GM11168 (cell line): ENCODE data around the gene PHKG2.
"Not testable (repeated sequence)": the region's sequence is repeated elsewhere in the genome, so short reads cannot be mapped to it uniquely, and the experiment has no call there.

ENCODE experiments used
- in situ Hi-C: fragments of 300-500 bp; cut with MboI; formaldehyde crosslinking; loops from one replicate; pipeline ENCODE4 v1.12.0; 2022; ENCODE audit warnings: low sequenced_read_pairs; ENCODE audit not compliant: unreplicated experiment

Gene PHKG2, protein sequence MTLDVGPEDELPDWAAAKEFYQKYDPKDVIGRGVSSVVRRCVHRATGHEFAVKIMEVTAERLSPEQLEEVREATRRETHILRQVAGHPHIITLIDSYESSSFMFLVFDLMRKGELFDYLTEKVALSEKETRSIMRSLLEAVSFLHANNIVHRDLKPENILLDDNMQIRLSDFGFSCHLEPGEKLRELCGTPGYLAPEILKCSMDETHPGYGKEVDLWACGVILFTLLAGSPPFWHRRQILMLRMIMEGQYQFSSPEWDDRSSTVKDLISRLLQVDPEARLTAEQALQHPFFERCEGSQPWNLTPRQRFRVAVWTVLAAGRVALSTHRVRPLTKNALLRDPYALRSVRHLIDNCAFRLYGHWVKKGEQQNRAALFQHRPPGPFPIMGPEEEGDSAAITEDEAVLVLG

GRCh38 chr16:30747799-30748633, at the start of gene PHKG2:
Gene PHKG2, plus strand, starts transcription at chr16:30748425. Its CDS starts 396 bp downstream, at chr16:30748821.
- in situ Hi-C loops, result no loop called here

DNA sequence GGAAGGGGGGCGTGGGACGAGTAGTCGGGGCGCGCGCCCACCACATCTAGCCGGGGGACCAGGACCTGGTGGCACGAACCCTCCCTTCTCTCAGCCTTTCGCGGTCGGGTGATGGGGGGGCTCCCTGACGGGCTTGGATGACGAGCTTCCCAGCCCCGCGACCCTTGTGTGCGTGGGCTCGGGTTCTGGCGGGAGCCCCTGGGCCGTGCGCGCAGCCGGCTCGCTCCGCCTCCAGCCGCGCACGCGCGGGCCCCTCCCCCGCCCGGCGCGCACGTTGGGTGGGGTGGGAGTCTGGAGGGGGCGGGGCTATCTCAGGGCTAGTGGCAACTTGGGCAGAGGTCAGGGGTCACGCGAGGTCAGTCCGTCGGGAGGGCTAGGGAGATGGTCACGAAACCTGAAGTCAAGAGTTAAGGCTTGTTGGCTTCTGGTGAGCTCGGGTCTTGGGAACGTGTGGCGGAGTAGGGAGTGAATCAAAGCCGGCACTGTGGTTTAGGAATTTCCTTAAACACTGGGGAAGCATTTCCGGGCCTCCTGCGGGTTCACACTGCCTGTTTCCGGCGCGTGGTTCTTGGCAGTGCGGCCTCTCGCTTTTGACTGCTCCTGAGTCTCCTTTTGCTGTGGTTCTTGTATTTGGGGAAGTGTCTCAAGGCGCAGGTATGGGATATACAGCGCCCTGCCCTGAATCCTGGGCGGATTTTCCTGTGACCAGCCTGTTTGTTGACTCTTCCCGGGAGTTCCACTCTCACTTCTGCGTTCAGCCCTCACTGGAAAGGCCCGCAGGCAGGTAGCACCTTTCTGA, 49.2 kb upstream of the PHKG2 start, which contains the start of gene SRCAP:
TSS of gene SRCAP (plus strand) at position 356 of the 799 bp plus-strand sequence. CDS start 1,654 bp downstream, outside the sequence.
- in situ Hi-C loops, result no loop called here

- in situ Hi-C loops, result no loop called here
Measured at GRCh38 chr16:30699615-30700099, 48.6 kb upstream of the PHKG2 start.

DNA sequence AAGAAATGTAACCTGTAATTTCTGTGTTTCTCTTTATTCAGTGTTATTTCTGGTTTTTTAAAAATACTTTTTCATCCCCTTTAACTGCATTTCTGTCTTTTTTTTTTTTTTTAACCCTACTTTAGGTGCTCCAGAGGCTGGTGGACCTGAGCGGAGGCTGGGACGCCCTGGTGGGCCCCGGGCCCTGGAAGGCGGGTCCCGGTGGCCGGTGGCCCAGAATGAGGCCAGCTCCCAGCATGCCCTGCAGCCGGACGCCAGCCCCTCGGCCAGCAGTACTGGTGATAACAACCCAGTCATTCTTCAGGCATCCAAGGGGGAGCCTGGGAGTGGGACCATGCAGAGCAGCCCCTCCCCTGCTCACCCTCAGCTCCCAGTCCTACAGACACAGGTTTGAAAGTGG, 47.7 kb upstream of the PHKG2 start:
- in situ Hi-C loops, result no loop called here

- in situ Hi-C loops, result no loop called here
Measured at GRCh38 chr16:30700971-30701370, 47.3 kb upstream of the PHKG2 start.

DNA sequence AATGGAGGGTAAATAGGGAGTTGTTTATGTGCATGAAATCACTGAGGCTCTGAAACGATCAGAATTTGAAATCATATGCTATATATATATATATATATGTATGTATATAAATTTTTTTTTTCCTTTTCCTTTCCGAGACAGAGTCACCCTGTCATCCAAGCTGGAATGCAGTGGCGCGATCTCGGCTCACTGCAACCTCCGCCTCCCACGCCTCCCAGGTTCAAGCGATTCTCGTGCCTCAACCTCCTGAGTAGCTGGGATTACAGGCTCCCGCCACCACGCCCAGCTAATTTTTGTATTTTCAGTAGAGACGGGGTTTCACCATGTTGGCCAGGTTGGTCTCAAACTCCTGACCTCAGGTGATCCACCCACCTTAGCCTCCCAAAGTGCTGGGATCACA, 45.2 kb upstream of the PHKG2 start:
- in situ Hi-C loops, result not testable (repeated sequence)

- in situ Hi-C loops, result no loop called here
Measured at GRCh38 chr16:30703971-30704370, 44.3 kb upstream of the PHKG2 start.

GRCh38 chr16:30706046-30706445, 42.2 kb upstream of the PHKG2 start:
- in situ Hi-C loops, result no loop called here

DNA sequence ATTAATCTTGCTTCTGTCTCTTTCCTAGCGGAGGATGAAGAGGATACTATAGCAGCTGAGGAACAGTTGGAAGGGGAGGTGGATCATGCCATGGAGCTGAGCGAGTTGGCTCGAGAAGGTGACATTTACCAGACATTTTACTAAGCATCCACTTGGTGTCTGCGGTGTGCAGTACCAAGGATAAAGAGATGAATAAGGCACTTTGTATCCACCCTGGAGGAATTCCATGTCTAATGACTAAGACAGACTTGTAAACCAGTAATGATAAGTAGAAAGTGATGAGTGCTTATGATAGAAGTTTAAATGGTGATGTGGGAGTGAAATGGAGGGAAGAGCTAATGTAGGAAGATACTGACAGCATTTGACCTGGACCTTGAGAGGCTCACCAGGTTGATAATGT, 37.3 kb upstream of the PHKG2 start:
- in situ Hi-C loops, result no loop called here

- in situ Hi-C loops, result no loop called here
Measured at GRCh38 chr16:30711712-30712111, 36.5 kb upstream of the PHKG2 start.

DNA sequence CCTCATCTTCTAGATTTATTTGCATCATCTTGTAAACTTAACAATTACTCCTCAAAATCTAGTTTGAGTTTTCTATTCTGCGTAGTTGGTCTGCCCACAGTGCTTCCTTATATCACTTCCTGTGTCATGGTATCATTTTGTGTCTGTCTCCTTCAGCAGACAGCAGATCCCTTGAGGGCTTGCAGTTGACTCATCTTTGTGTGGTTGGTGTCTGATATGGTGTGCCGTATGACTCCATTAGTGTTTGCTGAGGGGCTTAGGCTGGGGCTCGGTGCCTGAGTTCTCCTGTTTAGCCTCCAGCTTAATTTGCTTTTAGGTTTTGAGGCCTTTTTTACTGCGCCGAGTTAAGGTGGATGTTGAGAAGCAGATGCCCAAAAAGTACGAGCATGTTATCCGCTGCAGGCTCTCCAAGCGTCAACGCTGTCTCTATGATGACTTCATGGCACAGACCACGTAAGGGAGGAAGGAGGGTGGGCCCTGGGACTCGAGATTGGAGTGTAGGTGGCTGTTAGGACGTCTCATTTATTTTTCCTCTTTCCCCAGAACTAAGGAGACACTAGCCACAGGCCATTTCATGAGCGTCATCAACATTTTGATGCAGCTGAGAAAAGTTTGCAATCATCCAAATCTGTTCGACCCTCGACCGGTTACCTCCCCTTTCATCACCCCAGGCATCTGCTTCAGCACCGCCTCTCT, 32.3 kb upstream of the PHKG2 start:
- in situ Hi-C loops, result no loop called here

DNA sequence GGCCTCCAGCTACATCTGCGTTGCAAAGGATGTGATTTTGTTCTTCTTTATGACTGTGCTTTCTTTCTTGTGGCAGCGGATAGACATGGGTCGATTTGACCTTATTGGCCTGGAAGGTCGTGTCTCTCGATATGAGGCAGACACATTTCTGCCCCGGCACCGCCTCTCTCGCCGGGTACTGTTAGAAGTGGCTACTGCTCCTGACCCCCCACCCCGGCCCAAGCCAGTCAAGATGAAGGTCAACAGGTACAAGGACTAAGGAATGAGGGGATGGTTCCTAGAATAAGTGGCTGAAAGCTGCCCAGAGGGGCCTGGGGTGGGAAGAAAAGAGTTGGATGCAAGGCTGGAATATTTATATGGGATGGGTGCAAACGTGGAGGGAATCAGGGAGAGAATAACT, 28.1 kb upstream of the PHKG2 start:
- in situ Hi-C loops, result no loop called here

DNA sequence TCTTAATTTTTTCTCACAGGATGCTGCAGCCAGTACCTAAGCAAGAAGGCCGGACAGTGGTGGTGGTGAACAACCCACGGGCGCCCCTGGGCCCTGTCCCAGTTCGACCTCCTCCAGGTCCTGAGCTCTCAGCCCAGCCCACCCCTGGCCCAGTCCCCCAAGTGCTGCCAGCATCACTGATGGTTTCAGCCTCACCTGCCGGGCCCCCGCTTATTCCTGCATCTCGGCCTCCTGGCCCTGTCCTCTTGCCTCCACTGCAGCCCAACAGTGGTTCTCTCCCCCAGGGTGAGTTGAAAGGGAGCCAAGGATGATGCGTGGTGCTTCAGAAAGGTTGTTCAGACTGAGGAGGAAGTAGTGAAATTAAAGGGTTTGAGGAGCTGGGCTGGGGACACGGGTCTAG, 27.5 kb upstream of the PHKG2 start:
- in situ Hi-C loops, result no loop called here

DNA sequence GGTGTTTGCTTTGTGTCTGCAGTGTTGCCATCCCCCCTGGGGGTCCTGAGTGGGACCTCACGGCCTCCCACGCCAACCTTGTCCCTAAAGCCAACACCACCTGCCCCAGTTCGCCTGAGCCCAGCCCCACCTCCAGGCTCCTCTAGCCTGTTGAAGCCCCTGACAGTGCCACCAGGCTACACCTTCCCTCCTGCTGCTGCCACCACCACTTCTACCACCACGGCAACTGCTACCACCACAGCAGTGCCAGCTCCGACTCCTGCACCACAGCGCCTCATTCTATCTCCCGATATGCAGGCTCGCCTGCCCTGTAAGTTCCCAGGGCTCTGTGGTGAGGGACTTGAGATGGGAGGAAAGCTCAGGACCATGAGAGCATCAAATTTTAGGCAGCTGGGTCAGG, 27.1 kb upstream of the PHKG2 start:
- in situ Hi-C loops, result no loop called here

DNA sequence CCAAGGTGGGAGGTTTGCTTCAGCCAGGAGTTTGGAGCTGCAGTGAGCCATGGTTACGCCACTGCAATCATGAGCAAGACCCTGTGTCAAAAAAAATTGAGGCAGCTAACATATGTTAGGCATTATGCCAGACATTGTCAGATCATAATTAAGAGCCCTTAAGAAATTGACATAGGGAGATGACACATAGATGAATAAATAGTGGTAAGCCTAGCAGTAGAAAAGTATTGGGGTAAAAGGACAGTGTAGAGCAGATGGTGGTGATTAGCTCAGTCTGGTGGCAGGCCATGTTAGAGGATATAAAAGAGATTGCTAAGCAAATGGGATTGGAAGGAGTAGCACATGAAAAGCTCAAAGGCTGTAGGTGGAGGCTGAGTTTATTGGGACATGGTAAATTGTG, 26.6 kb upstream of the PHKG2 start:
- in situ Hi-C loops, result no loop called here

DNA sequence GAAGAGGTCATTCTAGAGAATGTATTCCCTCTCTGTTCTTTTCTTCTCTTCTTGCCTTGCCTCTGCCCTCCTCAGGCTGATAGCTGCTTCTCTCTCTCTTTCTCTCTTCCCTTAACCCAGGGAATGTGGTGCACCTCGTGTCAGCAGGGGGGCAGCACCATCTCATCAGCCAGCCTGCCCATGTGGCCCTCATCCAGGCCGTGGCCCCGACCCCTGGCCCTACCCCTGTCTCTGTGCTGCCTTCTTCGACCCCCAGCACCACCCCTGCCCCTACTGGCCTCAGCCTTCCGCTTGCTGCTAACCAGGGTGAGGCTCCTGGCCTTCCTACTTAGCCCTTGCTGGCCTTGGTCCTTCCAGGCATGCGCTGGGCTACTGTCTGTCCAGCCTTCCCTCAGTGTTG, 25.8 kb upstream of the PHKG2 start:
- in situ Hi-C loops, result no loop called here

DNA sequence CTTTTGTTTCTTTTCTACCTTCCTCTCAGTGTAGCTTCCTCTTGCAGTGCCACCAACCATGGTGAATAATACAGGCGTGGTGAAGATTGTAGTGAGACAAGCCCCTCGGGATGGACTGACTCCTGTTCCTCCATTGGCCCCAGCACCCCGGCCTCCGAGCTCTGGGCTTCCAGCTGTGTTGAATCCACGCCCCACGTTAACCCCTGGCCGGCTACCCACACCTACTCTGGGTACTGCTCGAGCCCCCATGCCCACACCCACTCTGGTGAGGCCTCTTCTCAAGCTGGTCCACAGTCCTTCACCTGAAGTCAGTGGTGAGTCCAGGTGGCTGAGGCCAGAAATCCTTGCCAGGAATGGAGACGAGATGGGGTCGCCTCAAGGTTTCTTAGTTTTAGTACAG, 25.3 kb upstream of the PHKG2 start:
- in situ Hi-C loops, result no loop called here

- in situ Hi-C loops, result no loop called here
Measured at GRCh38 chr16:30723725-30724355, 24.4 kb upstream of the PHKG2 start.

DNA sequence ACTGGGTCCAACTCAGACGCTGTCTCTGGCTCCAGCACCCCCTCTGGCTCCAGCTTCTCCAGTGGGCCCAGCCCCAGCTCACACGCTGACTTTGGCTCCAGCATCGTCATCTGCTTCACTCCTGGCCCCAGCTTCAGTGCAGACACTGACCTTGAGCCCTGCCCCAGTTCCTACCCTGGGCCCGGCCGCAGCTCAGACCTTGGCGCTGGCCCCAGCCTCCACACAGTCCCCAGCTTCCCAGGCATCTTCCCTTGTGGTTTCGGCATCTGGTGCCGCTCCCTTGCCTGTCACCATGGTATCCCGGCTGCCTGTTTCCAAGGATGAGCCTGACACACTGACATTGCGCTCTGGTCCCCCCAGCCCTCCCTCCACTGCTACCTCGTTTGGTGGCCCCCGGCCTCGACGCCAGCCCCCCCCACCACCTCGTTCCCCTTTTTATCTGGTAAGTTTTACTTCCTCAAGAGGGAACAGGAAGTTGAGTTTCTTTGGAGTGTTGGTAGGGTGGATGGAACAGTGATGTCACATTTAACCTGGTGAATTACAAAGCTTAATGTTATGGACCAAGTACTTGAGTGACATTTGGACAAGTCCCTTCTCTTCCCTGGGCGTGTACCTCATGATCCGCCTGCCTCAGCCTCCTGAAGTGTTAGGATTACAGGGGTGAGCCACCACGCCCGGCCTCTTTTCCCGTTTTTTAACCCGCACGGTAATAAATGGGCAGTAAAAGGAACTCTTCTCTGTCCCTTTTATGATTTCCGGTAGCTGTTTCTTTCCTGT, 23.4 kb upstream of the PHKG2 start:
- in situ Hi-C loops, result no loop called here
